Measurements from ENCODE around the gene ZNF532. TPM values are rescaled to one million over a fixed set of nuclear protein-coding genes. Genes with fewer than 3 reads are reported as not detected.

ZNF532 gene
- total RNA-seq, 1 donor, result 42.6 TPM

GRCh38 chr18:58943896-58944295, 79.2 kb downstream of the ZNF532 start:
- no peak for DNase-seq (ENCODE audit: low read depth)
- no peak overlapping the region for H3K4me3 ChIP-seq (ENCODE audit: low read depth, low read length)
- no peak for TF ChIP-seq CTCF (IDR thresholded peaks at IDR 0.05; ENCODE audit: insufficient read depth, low read length)

GRCh38 chr18:58947136-58947732, 82.6 kb downstream of the ZNF532 start:
- TF ChIP-seq CTCF (IDR thresholded peaks at IDR 0.05; ENCODE audit: insufficient read depth, low read length), result no peak
- no peak for DNase-seq (ENCODE audit: low read depth)
- no peak overlapping the region for H3K4me3 ChIP-seq (ENCODE audit: low read depth, low read length)

- TF ChIP-seq CTCF (IDR thresholded peaks at IDR 0.05; ENCODE audit: insufficient read depth, low read length), result no peak
- no peak overlapping the region for H3K4me3 ChIP-seq (ENCODE audit: low read depth, low read length)
Measured at GRCh38 chr18:58949031-58949430, 84.4 kb downstream of the ZNF532 start.

GRCh38 chr18:58951986-58952702, 87.5 kb downstream of the ZNF532 start:
- DNase-seq (ENCODE audit: low read depth), result no peak
- no peak overlapping the region for H3K4me3 ChIP-seq (ENCODE audit: low read depth, low read length)
- no peak for TF ChIP-seq CTCF (IDR thresholded peaks at IDR 0.05; ENCODE audit: insufficient read depth, low read length)

More at GRCh38 chr18:58949031-58949430, 84.4 kb downstream of the ZNF532 start:
- no peak for DNase-seq (ENCODE audit: low read depth)

GRCh38 chr18:58952858-58953257, 88.2 kb downstream of the ZNF532 start:
- no peak for TF ChIP-seq CTCF (IDR thresholded peaks at IDR 0.05; ENCODE audit: insufficient read depth, low read length)
- no peak overlapping the region for H3K4me3 ChIP-seq (ENCODE audit: low read depth, low read length)

GRCh38 chr18:58953627-58954026, 89.0 kb downstream of the ZNF532 start:
- no peak for DNase-seq (ENCODE audit: low read depth)
- TF ChIP-seq CTCF (IDR thresholded peaks at IDR 0.05; ENCODE audit: insufficient read depth, low read length), result no peak
- no peak overlapping the region for H3K4me3 ChIP-seq (ENCODE audit: low read depth, low read length)

More at GRCh38 chr18:58952858-58953257, 88.2 kb downstream of the ZNF532 start:
- DNase-seq (ENCODE audit: low read depth), result no peak
